Testis (tissue), 5 donors: ENCODE measurements around the gene ARL2BP. TPM values are rescaled to one million over a fixed set of nuclear protein-coding genes. Genes with fewer than 3 reads are reported as not detected.
"Not testable (repeated sequence)": the region's sequence is repeated elsewhere in the genome, so short reads cannot be mapped to it uniquely, and the experiment has no call there.

Experiments
- DNase-seq: peaks from one replicate; pipeline ENCODE4 v3.0.0-alpha.2; 2019
- H3K27ac ChIP-seq, 2 donors: fragments of 200-600 bp; sonication (generic); one replicate each; pipeline ENCODE4 v1.5.1; 2019
- H3K27me3 ChIP-seq: fragments of 200-600 bp; sonication (generic); one replicate; pipeline ENCODE4 v1.5.1; 2019
- H3K36me3 ChIP-seq: fragments of 200-600 bp; sonication (generic); one replicate; pipeline ENCODE4 v1.5.1; 2017; ENCODE audit warnings: low read depth; ENCODE audit errors: missing control alignments
- H3K4me1 ChIP-seq: fragments of 200-600 bp; sonication (generic); one replicate; pipeline ENCODE4 v1.5.1; 2019
- H3K4me3 ChIP-seq, 2 donors: fragments of 200-600 bp; sonication (generic); one replicate each; pipeline ENCODE4 v1.5.1; 2017 to 2019
- H3K9me3 ChIP-seq: fragments of 200-600 bp; sonication (generic); one replicate; pipeline ENCODE4 v1.5.1; 2017
- POLR2A ChIP-seq: fragments of 450-650 bp; IDR thresholded peaks from one replicate; pipeline ENCODE4 v1.6.1; 2017; ENCODE audit warnings: antibody characterized with exemption, mild to moderate bottlenecking, moderate library complexity
- WGBS, 2 donors: methylation state at CpG; one replicate each; pipeline ENCODE4 v1.1.5; 2018; 5-methylcytosine and 5-hydroxymethylcytosine counted together
- intact Hi-C: fragments of 100-400 bp; cut with DNase I; formaldehyde crosslinking; loops from one replicate; pipeline ENCODE4 v1.15.1; 2023; ENCODE audit warnings: low total_unique reads
- long read RNA-seq, 2 donors: transcript quantifications; one replicate each; lab custom pipeline, GENCODE V29; 2026
- polyA plus RNA-seq: library from polyadenylated mRNA; stranded (reverse); fragments of 350-450 nt; fragmentation: Illumina TruSeq; extraction: RNeasy Lipid Tissue Mini Kit (QIAGEN cat#74804); gene quantifications from one replicate; pipeline ENCODE4 v1.2.3, GENCODE V29; 2014; ENCODE audit warnings: low read depth, low replicate concordance; ENCODE audit not compliant: insufficient read depth
- total RNA-seq, 2 donors: library from RNA; depleted of rRNA; stranded (reverse); fragments of >200 nt; gene quantifications; one replicate each; pipeline ENCODE4 v1.2.3, GENCODE V29; 2016
- TF ChIP-seq, protein P1 (sequence below), 3 experiments: fragments of 450-650 bp in 2 of 3; fragments of 200-600 bp in 1 of 3; sonication (generic) in 1 of 3; IDR thresholded peaks; one replicate each; pipeline ENCODE4 v1.5.1; 2016 to 2019; ENCODE audit warnings: antibody characterized with exemption in 3 of 3, mild to moderate bottlenecking in 2 of 3, moderate library complexity in 1 of 3

The ARL2BP gene
- total RNA-seq, result 10 to 100 TPM; 88.8 to 92.4 TPM
- 128 TPM for polyA plus RNA-seq
- long read RNA-seq, donor 1, transcript ARL2BP-201 (6 exons, 2,130 nt), result major isoform, 84 of 98 reads
- long read RNA-seq, donor 1, partial matches to known transcripts, result 14 of 98 reads
- long read RNA-seq, donor 1, other reads (novel, unspliced or antisense), result 0 of 98 reads
- long read RNA-seq, donor 2, transcript ARL2BP-201 (6 exons, 2,130 nt), result major isoform, 35 of 47 reads
- long read RNA-seq, donor 2, partial matches to known transcripts, result 12 of 47 reads
- long read RNA-seq, donor 2, other reads (novel, unspliced or antisense), result 0 of 47 reads

DNA sequence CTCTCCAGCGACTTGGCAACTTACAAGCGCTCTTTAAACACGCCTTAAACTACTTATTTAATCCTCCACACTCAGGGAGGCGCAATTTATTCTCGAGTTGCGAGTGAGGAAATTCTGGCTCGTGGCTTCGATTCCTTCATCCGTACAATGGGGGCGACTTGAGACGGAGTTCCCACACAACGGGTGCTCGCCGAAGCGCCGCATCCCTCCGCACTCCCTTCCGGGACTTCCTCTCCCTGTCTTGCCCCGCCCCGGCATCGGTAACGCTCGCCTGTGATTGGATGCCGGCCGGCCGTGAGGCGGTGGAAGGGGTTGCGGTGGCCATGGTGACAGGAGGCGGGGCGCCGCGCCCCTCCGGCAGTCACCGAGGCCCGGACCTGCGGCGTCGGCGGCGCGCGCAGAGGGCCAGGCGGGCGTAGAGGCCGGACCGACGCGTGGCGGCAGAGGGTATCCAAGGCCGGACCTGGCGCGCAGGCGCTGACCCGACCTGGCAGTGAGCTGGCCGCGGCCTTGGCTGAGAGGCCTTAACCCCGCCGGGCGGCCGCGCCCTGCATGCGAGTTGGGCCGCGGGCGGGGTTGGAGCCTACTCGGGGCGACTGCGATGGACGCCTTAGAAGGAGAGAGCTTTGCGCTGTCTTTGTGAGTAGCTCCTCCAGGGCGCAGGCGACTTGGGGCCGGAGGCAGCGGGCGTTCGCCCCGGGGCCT lies at the start of gene ARL2BP:
Gene ARL2BP, plus strand, starts transcription at position 493 of the 705 bp plus-strand sequence. Its CDS starts 109 bp downstream, at position 602.
- Histone ChIP-seq H3K27ac (peak within 1 kb of the TSS; percentile 93 to 95), H3K4me1 (peaks cover 11% of the 10 kb centered on the region), H3K36me3 (no peaks in the 10 kb centered on the region), H3K9me3 (no peaks in the 10 kb centered on the region), H3K4me3 (peak within 1 kb of the TSS; percentile 80 to 96), H3K27me3 (no peaks in the 10 kb centered on the region)
- intact Hi-C loops, result no loop called here
- WGBS, 2 donors, result 0% methylated on average over 36 to 63 of the region's 77 CpGs
- TF ChIP-seq, protein P1, sequence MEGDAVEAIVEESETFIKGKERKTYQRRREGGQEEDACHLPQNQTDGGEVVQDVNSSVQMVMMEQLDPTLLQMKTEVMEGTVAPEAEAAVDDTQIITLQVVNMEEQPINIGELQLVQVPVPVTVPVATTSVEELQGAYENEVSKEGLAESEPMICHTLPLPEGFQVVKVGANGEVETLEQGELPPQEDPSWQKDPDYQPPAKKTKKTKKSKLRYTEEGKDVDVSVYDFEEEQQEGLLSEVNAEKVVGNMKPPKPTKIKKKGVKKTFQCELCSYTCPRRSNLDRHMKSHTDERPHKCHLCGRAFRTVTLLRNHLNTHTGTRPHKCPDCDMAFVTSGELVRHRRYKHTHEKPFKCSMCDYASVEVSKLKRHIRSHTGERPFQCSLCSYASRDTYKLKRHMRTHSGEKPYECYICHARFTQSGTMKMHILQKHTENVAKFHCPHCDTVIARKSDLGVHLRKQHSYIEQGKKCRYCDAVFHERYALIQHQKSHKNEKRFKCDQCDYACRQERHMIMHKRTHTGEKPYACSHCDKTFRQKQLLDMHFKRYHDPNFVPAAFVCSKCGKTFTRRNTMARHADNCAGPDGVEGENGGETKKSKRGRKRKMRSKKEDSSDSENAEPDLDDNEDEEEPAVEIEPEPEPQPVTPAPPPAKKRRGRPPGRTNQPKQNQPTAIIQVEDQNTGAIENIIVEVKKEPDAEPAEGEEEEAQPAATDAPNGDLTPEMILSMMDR (IDR thresholded peaks at IDR 0.05), result no peak
- TF ChIP-seq POLR2A, result peak; percentile 65
- peak; percentile 99 for DNase-seq

DNA sequence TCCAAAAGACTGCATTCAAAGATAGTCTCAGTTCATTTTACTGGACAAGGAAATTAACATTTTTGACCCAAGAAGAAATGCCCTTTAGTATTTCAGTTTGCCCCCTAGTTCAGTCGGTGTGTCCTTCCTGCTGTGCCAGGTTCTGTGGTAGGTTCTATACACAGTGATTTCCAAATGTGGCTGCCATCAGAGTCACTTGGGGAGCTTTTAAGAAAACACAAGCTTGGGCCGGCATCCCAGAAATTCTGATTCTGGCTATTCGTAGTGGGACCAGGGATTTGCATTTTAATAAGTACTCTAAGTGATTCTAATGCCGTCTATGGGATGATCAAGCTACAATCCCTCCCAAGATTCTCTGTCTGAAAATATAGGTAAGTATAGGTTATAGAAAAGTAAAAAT lies 48.8 kb upstream of the ARL2BP start:
- no peaks in the 10 kb centered on the region for H3K27me3 ChIP-seq
- intact Hi-C loops, result no loop called here
- no peak for DNase-seq
- no peaks in the 10 kb centered on the region for H3K9me3 ChIP-seq
- peaks cover 6% of the 10 kb centered on the region for H3K4me1 ChIP-seq
- 43 to 60% methylated on average over 4 of the region's 4 CpGs for WGBS, 2 donors
- H3K27ac ChIP-seq, result no peak overlapping the region
- no peak overlapping the region for H3K4me3 ChIP-seq
- no peaks in the 10 kb centered on the region for H3K36me3 ChIP-seq
- no peak for TF ChIP-seq POLR2A

DNA sequence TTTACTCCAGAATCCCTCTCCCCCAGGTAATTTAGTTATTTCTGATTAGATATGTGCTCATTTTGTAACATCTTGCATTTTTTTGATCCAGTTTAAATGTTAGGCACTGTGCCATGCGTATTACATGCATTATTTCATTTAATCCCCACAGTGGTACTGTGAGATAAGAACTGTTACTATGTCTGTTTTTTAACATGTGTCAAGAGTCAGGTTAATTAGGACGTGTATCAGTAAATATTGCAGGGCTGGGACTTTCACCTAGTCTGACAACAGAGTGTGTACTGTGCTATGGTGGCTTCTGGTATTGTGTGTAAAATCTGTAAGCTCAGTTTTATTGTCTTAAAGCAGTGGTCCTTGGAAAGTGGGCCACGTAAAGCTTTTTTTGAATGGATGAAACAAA lies 48.3 kb upstream of the ARL2BP start:
- Histone ChIP-seq H3K9me3 (no peaks in the 10 kb centered on the region), H3K4me3 (no peak overlapping the region), H3K27ac (no peak overlapping the region), H3K4me1 (peaks cover 6% of the 10 kb centered on the region), H3K27me3 (no peaks in the 10 kb centered on the region), H3K36me3 (no peaks in the 10 kb centered on the region)
- intact Hi-C loops, result no loop called here
- WGBS, 2 donors, result 57 to 65% methylated on average over 3 of the region's 3 CpGs
- no peak for DNase-seq
- TF ChIP-seq, protein P1 (IDR thresholded peaks at IDR 0.05), result no peak
- TF ChIP-seq POLR2A, result no peak

DNA sequence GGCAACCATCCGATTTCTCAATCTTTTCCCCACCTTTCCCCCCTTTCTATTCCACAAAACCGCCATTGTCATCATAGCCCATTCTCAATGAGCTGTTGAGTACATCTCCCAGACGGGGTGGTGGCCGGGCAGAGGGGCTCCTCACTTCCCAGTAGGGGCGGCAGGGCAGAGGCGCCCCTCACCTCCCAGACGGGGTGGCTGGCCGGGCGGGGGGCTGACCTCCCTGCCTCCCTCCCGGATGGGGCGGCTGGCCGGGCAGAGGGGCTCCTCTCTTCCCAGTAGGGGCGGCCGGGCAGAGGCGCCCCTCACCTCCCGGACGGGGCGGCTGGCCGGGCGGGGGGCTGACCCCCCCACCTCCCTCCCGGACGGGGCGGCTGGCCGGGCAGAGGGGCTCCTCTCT lies 44.7 kb upstream of the ARL2BP start:
- H3K4me3 ChIP-seq, H3K27me3 ChIP-seq, H3K9me3 ChIP-seq, H3K36me3 ChIP-seq, H3K27ac ChIP-seq, intact Hi-C loops, H3K4me1 ChIP-seq, DNase-seq: not testable (repeated sequence)
- WGBS, 2 donors, result 80 to 92% methylated on average over 4 to 12 of the region's 24 CpGs

DNA sequence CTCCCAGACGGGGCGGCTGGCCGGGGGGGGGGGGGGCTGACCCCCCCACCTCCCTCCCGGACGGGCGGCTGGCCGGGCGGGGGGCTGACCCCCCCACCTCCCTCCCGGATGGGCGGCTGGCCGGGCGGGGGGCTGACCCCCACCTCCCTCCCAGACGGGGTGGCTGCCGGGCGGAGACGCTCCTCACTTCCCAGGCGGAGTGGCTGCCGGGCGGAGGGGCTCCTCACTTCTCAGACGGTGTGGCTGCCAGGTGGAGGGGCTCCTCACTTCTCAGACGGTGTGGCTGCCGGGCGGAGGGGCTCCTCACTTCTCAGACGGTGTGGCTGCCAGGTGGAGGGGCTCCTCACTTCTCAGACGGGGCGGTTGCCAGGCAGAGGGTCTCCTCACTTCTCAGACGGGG lies 44.1 kb upstream of the ARL2BP start:
- DNase-seq, intact Hi-C loops, H3K4me3 ChIP-seq, H3K36me3 ChIP-seq, H3K27ac ChIP-seq, H3K4me1 ChIP-seq, H3K9me3 ChIP-seq, H3K27me3 ChIP-seq: not testable (repeated sequence)
- 80% methylated on average over 1 of the region's 27 CpGs; no CpG with 5 or more reads in 1 of the 2 donors for WGBS, 2 donors

DNA sequence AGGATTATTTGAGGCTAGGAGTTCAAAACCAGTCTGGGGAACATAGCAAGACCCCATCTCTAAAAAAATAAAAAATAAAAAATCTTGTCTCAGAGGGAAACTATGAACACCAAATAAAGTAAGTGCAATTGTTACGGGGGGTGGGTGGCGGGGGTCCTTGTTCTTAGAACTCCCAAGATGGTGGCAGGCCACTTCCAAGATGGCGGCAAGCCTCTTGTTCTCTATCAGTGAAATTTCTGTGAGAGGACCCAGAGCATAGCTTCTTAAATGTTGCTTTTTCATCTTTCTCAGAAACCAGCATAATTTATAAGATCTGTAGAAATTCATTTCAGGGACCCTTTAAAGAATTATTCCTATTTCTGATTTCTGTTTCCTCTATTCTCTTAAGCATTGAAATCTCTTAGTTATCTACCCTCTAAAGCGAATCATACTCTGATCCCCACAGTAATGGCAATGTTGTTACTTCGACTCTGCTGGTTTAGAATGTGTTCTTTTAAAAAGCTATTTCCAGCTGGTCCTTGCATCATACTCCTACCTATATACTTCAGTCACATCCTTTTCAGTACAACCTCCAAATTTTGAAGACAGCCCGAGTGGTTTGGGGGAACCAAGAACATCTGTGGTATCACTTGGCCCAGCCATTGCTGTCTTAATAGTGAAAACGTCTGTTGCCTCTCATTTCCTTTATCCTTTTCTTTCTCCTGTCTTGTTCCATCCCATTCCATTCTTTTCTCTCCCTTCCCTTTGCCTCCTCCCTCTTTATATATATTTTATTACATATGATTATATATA lies 42.8 kb upstream of the ARL2BP start:
- no peaks in the 10 kb centered on the region for H3K36me3 ChIP-seq
- no peak for DNase-seq
- no peaks in the 10 kb centered on the region for H3K9me3 ChIP-seq
- intact Hi-C loops, result no loop called here
- no peak overlapping the region for H3K27ac ChIP-seq
- no peaks in the 10 kb centered on the region for H3K27me3 ChIP-seq
- H3K4me3 ChIP-seq, result no peak overlapping the region
- WGBS, 2 donors, result 79 to 83% methylated on average over 7 of the region's 7 CpGs
- no peaks in the 10 kb centered on the region for H3K4me1 ChIP-seq
- no peak for TF ChIP-seq POLR2A
- TF ChIP-seq, protein P1 (IDR thresholded peaks at IDR 0.05), result no peak
